SK-N-SH (cell line): ENCODE measurements around the gene EFHC1. TPM values are rescaled to one million over a fixed set of nuclear protein-coding genes. Genes with fewer than 3 reads are reported as not detected.

Experiments used
- CTCF ChIA-PET: fragments of 300-600, 350-600 bp; formaldehyde crosslinking; extraction: SDS; loops from one replicate; lab custom pipeline; 2021; lab: Yijun Ruan, JAX
- POLR2A ChIA-PET: fragments of 350-600 bp; sonication (Branson Sonifier 250); formaldehyde crosslinking; extraction: SDS; loops from one replicate; lab custom pipeline; 2020; ENCODE audit warnings: antibody characterized with exemption, inconsistent platforms; lab: Yijun Ruan, JAX
- DNase-seq: peaks from one replicate; pipeline ENCODE4 v3.0.0; 2012
- H2AFZ ChIP-seq: fragments of 200-600 bp; sonication (generic); 2 replicates; pipeline ENCODE4 v1.8.1; 2016; ENCODE audit warnings: antibody characterized with exemption, mild to moderate bottlenecking, low read depth
- H3F3A ChIP-seq: fragments of 200-600 bp; sonication (generic); replicated peaks from 2 replicates; pipeline ENCODE3; 2016; ENCODE audit warnings: antibody characterized with exemption, mild to moderate bottlenecking; ENCODE audit not compliant: insufficient read depth
- H3K27ac ChIP-seq, 2 experiments: fragments of 200-500 bp in 1 of 2; fragments of 200-600 bp in 1 of 2; sonication (Bioruptor generic) in 1 of 2; sonication (generic), shearing (Covaris generic) in 1 of 2; 2 replicates each; pipeline versions ENCODE4 v1.5.1 to v1.6.1; 2014 to 2016; ENCODE audit warnings: low read depth in 2 of 2, inconsistent platforms in 1 of 2, low read length in 1 of 2, mild to moderate bottlenecking in 1 of 2, mixed read lengths in 1 of 2
- H3K27me3 ChIP-seq: fragments of 200-600 bp; sonication (generic), shearing (Covaris generic); 2 replicates; pipeline ENCODE4 v1.6.1; 2016; ENCODE audit warnings: mixed run types; ENCODE audit not compliant: insufficient read depth
- H3K36me3 ChIP-seq, 2 experiments: fragments of 200-500 bp in 1 of 2; fragments of 200-600 bp in 1 of 2; sonication (Bioruptor generic) in 1 of 2; sonication (generic) in 1 of 2; replicated peaks in 1 of 2; 2 replicates each; pipeline versions ENCODE3 to v1.5.1; 2014 to 2016; ENCODE audit warnings: low read length in 1 of 2, mild to moderate bottlenecking in 1 of 2; ENCODE audit not compliant: insufficient read depth in 2 of 2, control insufficient read depth in 1 of 2
- H3K4me1 ChIP-seq, 2 experiments: fragments of 200-500 bp in 1 of 2; fragments of 200-600 bp in 1 of 2; sonication (Bioruptor generic) in 1 of 2; sonication (generic), shearing (Covaris generic) in 1 of 2; 2 replicates each; pipeline versions ENCODE4 v1.5.1 to v1.6.1; 2014 to 2016; ENCODE audit warnings: low read depth in 1 of 2, low read length in 1 of 2, mixed run types in 1 of 2; ENCODE audit not compliant: insufficient read depth in 2 of 2, control insufficient read depth in 1 of 2
- H3K4me2 ChIP-seq: fragments of 200-600 bp; sonication (generic), shearing (Covaris generic); 2 replicates; pipeline ENCODE4 v1.6.1; 2017; ENCODE audit warnings: mixed run types
- H3K4me3 ChIP-seq, 2 experiments: fragments of 200-500 bp in 1 of 2; fragments of 200-600 bp in 1 of 2; sonication (Bioruptor generic) in 1 of 2; sonication (generic), shearing (Covaris generic) in 1 of 2; 2 replicates each; pipeline versions ENCODE4 v1.5.1 to v1.8.1; 2014 to 2016; ENCODE audit warnings: low read depth in 2 of 2, inconsistent platforms in 1 of 2, low read length in 1 of 2, mild to moderate bottlenecking in 1 of 2, mixed read lengths in 1 of 2, moderate library complexity in 1 of 2
- H3K79me2 ChIP-seq: fragments of 200-600 bp; sonication (generic); 2 replicates; pipeline ENCODE4 v1.8.1; 2017; ENCODE audit warnings: mild to moderate bottlenecking; ENCODE audit not compliant: insufficient read depth
- H3K9ac ChIP-seq: fragments of 200-600 bp; sonication (generic); 2 replicates; pipeline ENCODE4 v1.6.1; 2017; ENCODE audit warnings: mixed run types
- H3K9me2 ChIP-seq: fragments of 200-600 bp; sonication (generic); 2 replicates; pipeline ENCODE4 v1.6.1; 2017; ENCODE audit warnings: mixed run types
- H3K9me3 ChIP-seq: fragments of 200-600 bp; sonication (generic); 2 replicates; pipeline ENCODE4 v1.6.1; 2017; ENCODE audit warnings: mixed run types, mild to moderate bottlenecking, moderate library complexity
- H4K20me1 ChIP-seq: fragments of 200-600 bp; sonication (generic); 2 replicates; pipeline ENCODE4 v1.6.1; 2017; ENCODE audit warnings: mild to moderate bottlenecking, mixed run types; ENCODE audit not compliant: insufficient read depth
- EP300 ChIP-seq, 2 experiments: IDR thresholded peaks; 2 replicates each; pipeline versions ENCODE4 v1.4.0 to v1.6.1; 2012; ENCODE audit warnings: borderline replicate concordance in 1 of 2, low read depth in 1 of 2, low read length in 1 of 2
- FOSL2 ChIP-seq: IDR thresholded peaks from 2 replicates; pipeline ENCODE4 v1.4.0; 2012; ENCODE audit warnings: low read depth, mild to moderate bottlenecking, moderate library complexity, borderline replicate concordance
- FOXJ3 ChIP-seq: sonication (generic); formaldehyde crosslinking; IDR thresholded peaks from 2 replicates; pipeline ENCODE4 v1.5.1; 2020; ENCODE audit warnings: mild to moderate bottlenecking, missing genetic modification reagents
- MEF2A ChIP-seq: IDR thresholded peaks from 2 replicates; pipeline ENCODE4 v1.4.0; 2012; ENCODE audit warnings: low read depth, borderline replicate concordance
- NRF1 ChIP-seq: IDR thresholded peaks from 2 replicates; pipeline ENCODE4 v1.6.1; 2012; ENCODE audit warnings: low read depth, mild to moderate bottlenecking, low read length
- RXRA ChIP-seq: IDR thresholded peaks from 2 replicates; pipeline ENCODE4 v1.4.0; 2012; ENCODE audit warnings: low read depth, mild to moderate bottlenecking, borderline replicate concordance
- WGBS: methylation state at CpG from one replicate; pipeline ENCODE4 v1.1.6; 2017; ENCODE audit warnings: low lambda C conversion rate; 5-methylcytosine and 5-hydroxymethylcytosine counted together
- polyA plus RNA-seq, 3 experiments: library from polyadenylated mRNA; depleted of rRNA; stranded (reverse); fragments of >200 nt; gene quantifications; 2 replicates each; pipeline ENCODE4 v1.2.3, GENCODE V29; 2012
- TF ChIP-seq, protein P1 (sequence below): fragments of 150-350 bp; IDR thresholded peaks from 2 replicates; pipeline ENCODE4 v1.6.1; 2016; ENCODE audit warnings: mild to moderate bottlenecking, low read depth, low read length
- TF ChIP-seq, protein P2 (sequence below): fragments of 200-600 bp; sonication (generic); IDR thresholded peaks from 2 replicates; pipeline ENCODE4 v1.6.1; 2017; ENCODE audit warnings: antibody characterized with exemption, mild to moderate bottlenecking, moderate library complexity
- TF ChIP-seq, protein P3 (sequence below): IDR thresholded peaks from 2 replicates; pipeline ENCODE4 v1.4.0; 2012; ENCODE audit warnings: low read depth, borderline replicate concordance

The EFHC1 gene
- polyA plus RNA-seq, 1 of the 3 experiments (the other 2 are of a cell fraction), result 39.4 TPM

DNA sequence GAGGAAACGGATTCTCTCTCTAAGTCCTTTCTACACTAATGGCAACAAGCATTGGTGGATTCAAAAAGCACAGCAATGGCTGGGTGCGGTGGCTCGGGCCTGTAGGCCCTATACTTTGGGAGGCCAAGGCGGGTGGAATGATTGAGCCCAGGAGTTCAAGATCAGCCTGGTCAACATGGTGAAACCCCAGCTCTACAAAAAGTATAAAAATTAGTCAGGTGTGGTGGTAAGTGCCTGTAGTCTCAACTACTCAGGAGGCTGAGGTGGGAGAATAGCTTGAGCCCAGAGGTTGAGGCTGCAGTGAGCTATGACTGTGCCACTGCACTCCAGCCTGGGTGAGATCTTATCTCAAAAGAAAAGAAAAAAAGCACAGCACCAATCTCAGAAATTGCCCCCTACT lies 38.9 kb upstream of the EFHC1 start (continued):
- TF ChIP-seq, protein P1, sequence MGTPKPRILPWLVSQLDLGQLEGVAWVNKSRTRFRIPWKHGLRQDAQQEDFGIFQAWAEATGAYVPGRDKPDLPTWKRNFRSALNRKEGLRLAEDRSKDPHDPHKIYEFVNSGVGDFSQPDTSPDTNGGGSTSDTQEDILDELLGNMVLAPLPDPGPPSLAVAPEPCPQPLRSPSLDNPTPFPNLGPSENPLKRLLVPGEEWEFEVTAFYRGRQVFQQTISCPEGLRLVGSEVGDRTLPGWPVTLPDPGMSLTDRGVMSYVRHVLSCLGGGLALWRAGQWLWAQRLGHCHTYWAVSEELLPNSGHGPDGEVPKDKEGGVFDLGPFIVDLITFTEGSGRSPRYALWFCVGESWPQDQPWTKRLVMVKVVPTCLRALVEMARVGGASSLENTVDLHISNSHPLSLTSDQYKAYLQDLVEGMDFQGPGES, result no peak
- no peak for TF ChIP-seq NRF1

DNA sequence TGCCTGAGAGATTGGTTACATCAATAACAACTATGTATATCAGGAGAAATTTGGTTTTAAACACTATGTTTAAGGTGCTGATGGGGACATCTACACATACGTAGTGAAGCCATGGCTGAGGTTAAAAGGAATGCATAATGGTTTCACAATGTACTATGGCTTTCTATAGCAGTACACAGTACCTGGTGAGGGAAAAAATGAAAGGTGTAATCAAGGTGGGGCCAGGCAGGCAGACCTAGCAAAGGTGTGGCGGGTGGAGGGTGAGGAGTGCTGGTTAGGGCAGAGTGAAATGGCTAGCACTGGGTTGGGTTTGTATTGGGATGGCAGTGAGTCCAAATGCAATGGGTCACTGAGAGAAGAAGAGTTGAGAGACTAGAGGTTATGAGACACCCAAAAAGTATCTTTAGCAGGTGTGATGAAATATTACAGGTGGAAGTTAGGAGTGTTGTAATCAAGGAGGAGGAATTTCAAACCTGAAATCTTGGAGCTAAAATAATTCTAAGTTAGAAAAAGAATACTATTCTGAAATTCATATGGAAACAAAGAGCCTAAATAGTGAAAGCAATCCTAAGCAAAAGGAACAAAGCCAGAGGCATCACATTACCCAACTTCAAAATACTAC lies 35.9 kb upstream of the EFHC1 start:
- no peaks in the 10 kb centered on the region for H4K20me1 ChIP-seq
- 93% methylated on average over 2 of the region's 2 CpGs for WGBS
- TF ChIP-seq FOSL2 (no peak), RXRA (no peak), MEF2A (no peak), FOXJ3 (CRISPR knock-in tag) (no peak), EP300 (IDR thresholded peaks at IDR 0.05; ENCODE audit: borderline replicate concordance in 1 of 2, low read depth in 1 of 2, low read length in 1 of 2) (no peak)
- TF ChIP-seq, protein P2, sequence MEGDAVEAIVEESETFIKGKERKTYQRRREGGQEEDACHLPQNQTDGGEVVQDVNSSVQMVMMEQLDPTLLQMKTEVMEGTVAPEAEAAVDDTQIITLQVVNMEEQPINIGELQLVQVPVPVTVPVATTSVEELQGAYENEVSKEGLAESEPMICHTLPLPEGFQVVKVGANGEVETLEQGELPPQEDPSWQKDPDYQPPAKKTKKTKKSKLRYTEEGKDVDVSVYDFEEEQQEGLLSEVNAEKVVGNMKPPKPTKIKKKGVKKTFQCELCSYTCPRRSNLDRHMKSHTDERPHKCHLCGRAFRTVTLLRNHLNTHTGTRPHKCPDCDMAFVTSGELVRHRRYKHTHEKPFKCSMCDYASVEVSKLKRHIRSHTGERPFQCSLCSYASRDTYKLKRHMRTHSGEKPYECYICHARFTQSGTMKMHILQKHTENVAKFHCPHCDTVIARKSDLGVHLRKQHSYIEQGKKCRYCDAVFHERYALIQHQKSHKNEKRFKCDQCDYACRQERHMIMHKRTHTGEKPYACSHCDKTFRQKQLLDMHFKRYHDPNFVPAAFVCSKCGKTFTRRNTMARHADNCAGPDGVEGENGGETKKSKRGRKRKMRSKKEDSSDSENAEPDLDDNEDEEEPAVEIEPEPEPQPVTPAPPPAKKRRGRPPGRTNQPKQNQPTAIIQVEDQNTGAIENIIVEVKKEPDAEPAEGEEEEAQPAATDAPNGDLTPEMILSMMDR, result no peak
- TF ChIP-seq, protein P3, sequence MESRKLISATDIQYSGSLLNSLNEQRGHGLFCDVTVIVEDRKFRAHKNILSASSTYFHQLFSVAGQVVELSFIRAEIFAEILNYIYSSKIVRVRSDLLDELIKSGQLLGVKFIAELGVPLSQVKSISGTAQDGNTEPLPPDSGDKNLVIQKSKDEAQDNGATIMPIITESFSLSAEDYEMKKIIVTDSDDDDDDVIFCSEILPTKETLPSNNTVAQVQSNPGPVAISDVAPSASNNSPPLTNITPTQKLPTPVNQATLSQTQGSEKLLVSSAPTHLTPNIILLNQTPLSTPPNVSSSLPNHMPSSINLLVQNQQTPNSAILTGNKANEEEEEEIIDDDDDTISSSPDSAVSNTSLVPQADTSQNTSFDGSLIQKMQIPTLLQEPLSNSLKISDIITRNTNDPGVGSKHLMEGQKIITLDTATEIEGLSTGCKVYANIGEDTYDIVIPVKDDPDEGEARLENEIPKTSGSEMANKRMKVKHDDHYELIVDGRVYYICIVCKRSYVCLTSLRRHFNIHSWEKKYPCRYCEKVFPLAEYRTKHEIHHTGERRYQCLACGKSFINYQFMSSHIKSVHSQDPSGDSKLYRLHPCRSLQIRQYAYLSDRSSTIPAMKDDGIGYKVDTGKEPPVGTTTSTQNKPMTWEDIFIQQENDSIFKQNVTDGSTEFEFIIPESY, result no peak
- H3K27me3 ChIP-seq, result no peaks in the 10 kb centered on the region
- no peaks in the 10 kb centered on the region for H3K79me2 ChIP-seq
- no peak overlapping the region for H2AFZ ChIP-seq
- no peak overlapping the region for H3K9ac ChIP-seq
- no peaks in the 10 kb centered on the region for H3K36me3 ChIP-seq
- ChIA-PET CTCF (interaction anchor here (0.6 to 1.0 kb wide), 2 partner anchors 16 to 97 kb away, joined by 3 to 4 read pairs; no protein-coding TSS in a partner anchor), POLR2A (no interaction called here)
- no peaks in the 10 kb centered on the region for H3K9me2 ChIP-seq
- H3K9me3 ChIP-seq, result no peaks in the 10 kb centered on the region
- no peak for DNase-seq
- no peak overlapping the region for H3K4me3 ChIP-seq
- H3K4me1 ChIP-seq, result peaks cover under 1 to 2% of the 10 kb centered on the region in 2 experiments; a peak in 3 of 4 replicates
- peaks cover 7% of the 10 kb centered on the region for H3F3A ChIP-seq
- H3K4me2 ChIP-seq, result no peak overlapping the region
- no peak overlapping the region for H3K27ac ChIP-seq
